WTC11 (cell line): ENCODE results near the gene FETUB. TPM values are rescaled to one million over a fixed set of nuclear protein-coding genes. Genes with fewer than 3 reads are reported as not detected.

Experiments
- ATAC-seq: fragments of 200-7000 bp; cut with Tn5 transposase; 2 replicates; pipeline ENCODE4 v1.10.0; 2021; ENCODE audit warnings: mild to moderate bottlenecking, moderate library complexity
- CTCF ChIA-PET: fragments of 300-600 bp; sonication (Branson Sonifier 250); formaldehyde crosslinking; loops from one replicate; lab custom pipeline; 2021; ENCODE audit warnings: antibody characterized with exemption; lab: Charles Lee
- POLR2A ChIA-PET: fragments of 350-600 bp; sonication (Branson Sonifier 250); formaldehyde crosslinking; loops from one replicate; lab custom pipeline; 2021; ENCODE audit warnings: antibody characterized with exemption; lab: Charles Lee
- DNase-seq: peaks from one replicate; pipeline ENCODE4 v3.0.0; 2021; ENCODE audit warnings: low spot score
- H3K27ac Mint-ChIP-seq: 2 replicates; pipeline ENCODE4 v1.8.0; 2021; ENCODE audit warnings: mixed read lengths
- H3K27me3 Mint-ChIP-seq: 2 replicates; pipeline ENCODE4 v1.8.0; 2021; ENCODE audit warnings: low read depth, mild to moderate bottlenecking, moderate library complexity, mixed read lengths
- H3K36me3 Mint-ChIP-seq: 2 replicates; pipeline ENCODE4 v1.8.0; 2021; ENCODE audit warnings: mixed read lengths
- H3K4me1 Mint-ChIP-seq: 2 replicates; pipeline ENCODE4 v1.8.0; 2022; ENCODE audit warnings: mixed read lengths
- H3K4me3 Mint-ChIP-seq: 2 replicates; pipeline ENCODE4 v1.8.0; 2021; ENCODE audit warnings: mild to moderate bottlenecking, moderate library complexity, mixed read lengths
- H3K9me3 Mint-ChIP-seq: 2 replicates; pipeline ENCODE4 v1.8.0; 2021; ENCODE audit warnings: mixed read lengths
- AR ChIP-seq: fragments of 250-450 bp; sonication (Bioruptor Pico); IDR thresholded peaks from 2 replicates; pipeline ENCODE4 v1.9.0; 2021; ENCODE audit warnings: mild to moderate bottlenecking
- ATF3 ChIP-seq: sonication (generic); formaldehyde crosslinking; conservative IDR thresholded peaks from 2 replicates; pipeline ENCODE4 v1.8.1; 2022; ENCODE audit warnings: mild to moderate bottlenecking, missing genetic modification reagents
- E2F4 ChIP-seq: sonication (generic); formaldehyde crosslinking; IDR thresholded peaks from 2 replicates; pipeline ENCODE4 v1.8.1; 2022; ENCODE audit warnings: low read depth, mild to moderate bottlenecking, moderate library complexity, missing genetic modification reagents, borderline replicate concordance
- ERG ChIP-seq: fragments of 250-450 bp; sonication (Bioruptor Pico); IDR thresholded peaks from 2 replicates; pipeline ENCODE4 v1.8.0; 2021; ENCODE audit warnings: mild to moderate bottlenecking
- FOXK1 ChIP-seq: sonication (generic); formaldehyde crosslinking; IDR thresholded peaks from 2 replicates; pipeline ENCODE4 v1.8.0; 2022; ENCODE audit warnings: mild to moderate bottlenecking, moderate library complexity, missing genetic modification reagents
- FOXP1 ChIP-seq: sonication (generic); formaldehyde crosslinking; IDR thresholded peaks from 2 replicates; pipeline ENCODE4 v1.8.0; 2022; ENCODE audit warnings: missing genetic modification reagents, mild to moderate bottlenecking, moderate library complexity, borderline replicate concordance
- JUN ChIP-seq: sonication (generic); formaldehyde crosslinking; IDR thresholded peaks from 2 replicates; pipeline ENCODE4 v1.8.0; 2023; ENCODE audit warnings: mild to moderate bottlenecking, missing genetic modification reagents
- MAX ChIP-seq: sonication (generic); formaldehyde crosslinking; IDR thresholded peaks from 2 replicates; pipeline ENCODE4 v1.8.0; 2022; ENCODE audit warnings: mild to moderate bottlenecking, missing genetic modification reagents
- MXD4 ChIP-seq: fragments of 250-450 bp; sonication (Bioruptor Pico); IDR thresholded peaks from 2 replicates; pipeline ENCODE4 v1.8.0; 2021; ENCODE audit warnings: mild to moderate bottlenecking, moderate library complexity, borderline replicate concordance
- SOX15 ChIP-seq: fragments of 250-450 bp; sonication (Bioruptor Pico); IDR thresholded peaks from 2 replicates; pipeline ENCODE4 v1.9.0; 2021; ENCODE audit warnings: mild to moderate bottlenecking
- STAT6 ChIP-seq: sonication (generic); formaldehyde crosslinking; conservative IDR thresholded peaks from 2 replicates; pipeline ENCODE4 v1.8.1; 2023; ENCODE audit warnings: mild to moderate bottlenecking, low read depth, missing genetic modification reagents, moderate library complexity
- ZNF219 ChIP-seq: sonication (generic); formaldehyde crosslinking; IDR thresholded peaks from 2 replicates; pipeline ENCODE4 v1.8.0; 2023; ENCODE audit warnings: missing genetic modification reagents, mild to moderate bottlenecking, borderline replicate concordance
- ZNF532 ChIP-seq: fragments of 250-450 bp; sonication (Bioruptor Pico); IDR thresholded peaks from 2 replicates; pipeline ENCODE4 v1.9.0; 2021; ENCODE audit warnings: mild to moderate bottlenecking, borderline replicate concordance
- total RNA-seq: library from RNA; stranded (reverse); gene quantifications from 3 replicates; pipeline ENCODE4 v1.2.3, GENCODE V29; 2021

Gene FETUB
- total RNA-seq, 1 experiment from 2014 or later: not detected

GRCh38 chr3:186687120-186687651 lies 47.0 kb downstream of the FETUB start:
- CTCF ChIA-PET: no interaction called here
- H3K27me3 Mint-ChIP-seq: peaks cover 10% of the 10 kb centered on the region

More at GRCh38 chr3:186687120-186687651, 47.0 kb downstream of the FETUB start:
- Mint-ChIP-seq H3K4me1 (peaks cover 3% of the 10 kb centered on the region; the same call in 1 of the 2 replicates), H3K9me3 (peaks cover 53% of the 10 kb centered on the region), H3K27ac (no peak overlapping the region)
- no peak for DNase-seq
- ATAC-seq: no peak
- POLR2A ChIA-PET: no interaction called here
- no peak for TF ChIP-seq JUN
- TF ChIP-seq ATF3 (CRISPR knock-in tag): no peak
- TF ChIP-seq AR (CRISPR knock-in tag): no peak
- no peak for TF ChIP-seq ERG (CRISPR knock-in tag)
- TF ChIP-seq ZNF219 (CRISPR knock-in tag): no peak
- no peak for TF ChIP-seq FOXK1 (CRISPR knock-in tag)
- TF ChIP-seq FOXP1 (CRISPR knock-in tag): no peak
- TF ChIP-seq E2F4 (CRISPR knock-in tag): no peak
- no peak for TF ChIP-seq MXD4 (CRISPR knock-in tag)
- no peak for TF ChIP-seq MAX (CRISPR knock-in tag)
- TF ChIP-seq STAT6: no peak
- TF ChIP-seq SOX15 (CRISPR knock-in tag): no peak
- TF ChIP-seq ZNF532 (CRISPR knock-in tag): no peak
- TF ChIP-seq, all 79 proteins: peak for 0
- Mint-ChIP-seq H3K36me3 (peaks cover 20% of the 10 kb centered on the region), H3K4me3 (no peak overlapping the region)
